Measurements from ENCODE around the gene CDH4.

Gene CDH4

GRCh38 chr20:61343934-61344333 lies 91.9 kb downstream of the CDH4 start:
- H3K14ac ChIP-seq (ENCODE audit: low read length), result no peak overlapping the region
- no peak overlapping the region for H3K4me2 ChIP-seq (ENCODE audit: insufficient read depth, low read length, poor library complexity, severe bottlenecking)
- no peak overlapping the region for H3K18ac ChIP-seq (ENCODE audit: low read length)
- no peak overlapping the region for H2AFZ ChIP-seq (ENCODE audit: low read length)
- H3K27ac ChIP-seq (replicated peaks; ENCODE audit: low read length), result no peak overlapping the region
- no peak overlapping the region for H4K8ac ChIP-seq (ENCODE audit: low read depth, low read length)
- no peak for DNase-seq (ENCODE audit: low spot score)
- H3K9ac ChIP-seq (ENCODE audit: low read depth, low read length, poor library complexity), result no peak overlapping the region
- H3K27me3 ChIP-seq (ENCODE audit: control insufficient read depth in 3 of 3, insufficient read depth in 3 of 3, low read depth in 1 of 3, low read length in 3 of 3), result no peaks in the 10 kb centered on the region
- H3K79me1 ChIP-seq (ENCODE audit: low read depth, low read length), result no peaks in the 10 kb centered on the region
- no peak overlapping the region for H3K4ac ChIP-seq (ENCODE audit: low read length)
- H3K36me3 ChIP-seq (replicated peaks in 1 of 2; ENCODE audit: control insufficient read depth in 2 of 2, insufficient read depth in 2 of 2, low read length in 2 of 2), result no peaks in the 10 kb centered on the region
- no peak overlapping the region for H3K23ac ChIP-seq (ENCODE audit: low read depth, low read length, poor library complexity)
- H2BK15ac ChIP-seq (ENCODE audit: low read length), result no peak overlapping the region
- no peak overlapping the region for H3K4me3 ChIP-seq (ENCODE audit: low read length in 2 of 2)
- no peak overlapping the region for H2BK120ac ChIP-seq (ENCODE audit: low read depth, low read length)
- no peak overlapping the region for H2AK5ac ChIP-seq (ENCODE audit: low read depth, low read length)
- no peak overlapping the region for H2BK12ac ChIP-seq (ENCODE audit: low read length)
- no peak overlapping the region for H2BK5ac ChIP-seq (ENCODE audit: low read length)
- peaks cover 0 to under 1% of the 10 kb centered on the region in 2 donors for H3K4me1 ChIP-seq (ENCODE audit: control insufficient read depth in 2 of 2, insufficient read depth in 1 of 2, low read depth in 1 of 2, low read length in 2 of 2)
- H4K91ac ChIP-seq (ENCODE audit: low read depth, low read length, poor library complexity), result no peak overlapping the region
- WGBS, 2 donors (ENCODE audit: extremely low coverage in 2 of 2, insufficient read length in 2 of 2, insufficient replicate concordance in 1 of 2), result no CpG with 5 or more reads among the region's 9 CpGs
- H3K9me3 ChIP-seq (replicated peaks in 1 of 2; ENCODE audit: control insufficient read depth in 2 of 2, insufficient read depth in 1 of 2, low read depth in 1 of 2, low read length in 2 of 2), result peaks cover 2 to 22% of the 10 kb centered on the region in 2 donors

- no peak overlapping the region for H3K18ac ChIP-seq (ENCODE audit: low read length)
- H2AK5ac ChIP-seq (ENCODE audit: low read depth, low read length), result no peak overlapping the region
- no peak overlapping the region for H3K9ac ChIP-seq (ENCODE audit: low read depth, low read length, poor library complexity)
- no peak overlapping the region for H2BK12ac ChIP-seq (ENCODE audit: low read length)
- H3K36me3 ChIP-seq (replicated peaks in 1 of 2; ENCODE audit: control insufficient read depth in 2 of 2, insufficient read depth in 2 of 2, low read length in 2 of 2), result no peaks in the 10 kb centered on the region
- no peak overlapping the region for H3K4ac ChIP-seq (ENCODE audit: low read length)
- H2BK120ac ChIP-seq (ENCODE audit: low read depth, low read length), result no peak overlapping the region
- no CpG with 5 or more reads among the region's 8 CpGs for WGBS, 2 donors (ENCODE audit: extremely low coverage in 2 of 2, insufficient read length in 2 of 2, insufficient replicate concordance in 1 of 2)
- no peak overlapping the region for H4K91ac ChIP-seq (ENCODE audit: low read depth, low read length, poor library complexity)
- no peak overlapping the region for H2AFZ ChIP-seq (ENCODE audit: low read length)
- H3K27ac ChIP-seq (replicated peaks; ENCODE audit: low read length), result no peak overlapping the region
- H3K9me3 ChIP-seq (replicated peaks in 1 of 2; ENCODE audit: control insufficient read depth in 2 of 2, insufficient read depth in 1 of 2, low read depth in 1 of 2, low read length in 2 of 2), result peaks cover 2 to 30% of the 10 kb centered on the region in 2 donors
- no peak overlapping the region for H4K8ac ChIP-seq (ENCODE audit: low read depth, low read length)
- DNase-seq (ENCODE audit: low spot score), result no peak
- H2BK5ac ChIP-seq (ENCODE audit: low read length), result no peak overlapping the region
- H2BK15ac ChIP-seq (ENCODE audit: low read length), result no peak overlapping the region
- H3K4me3 ChIP-seq (ENCODE audit: low read length in 2 of 2), result no peak overlapping the region
- no peaks in the 10 kb centered on the region for H3K27me3 ChIP-seq (ENCODE audit: control insufficient read depth in 3 of 3, insufficient read depth in 3 of 3, low read depth in 1 of 3, low read length in 3 of 3)
- H3K4me1 ChIP-seq (ENCODE audit: control insufficient read depth in 2 of 2, insufficient read depth in 1 of 2, low read depth in 1 of 2, low read length in 2 of 2), result peaks cover 2 to 7% of the 10 kb centered on the region in 2 donors
- H3K4me2 ChIP-seq (ENCODE audit: insufficient read depth, low read length, poor library complexity, severe bottlenecking), result no peak overlapping the region
- no peaks in the 10 kb centered on the region for H3K79me1 ChIP-seq (ENCODE audit: low read depth, low read length)
- H3K14ac ChIP-seq (ENCODE audit: low read length), result no peak overlapping the region
- no peak overlapping the region for H3K23ac ChIP-seq (ENCODE audit: low read depth, low read length, poor library complexity)
Observed at GRCh38 chr20:61345656-61346055, 93.6 kb downstream of the CDH4 start.

- Histone ChIP-seq H3K9me3 (replicated peaks in 1 of 2; ENCODE audit: control insufficient read depth in 2 of 2, insufficient read depth in 1 of 2, low read depth in 1 of 2, low read length in 2 of 2) (peaks cover 0 to 24% of the 10 kb centered on the region in 2 donors), H3K4ac (ENCODE audit: low read length) (no peak overlapping the region), H3K79me1 (ENCODE audit: low read depth, low read length) (no peaks in the 10 kb centered on the region), H2BK15ac (ENCODE audit: low read length) (no peak overlapping the region), H3K4me2 (ENCODE audit: insufficient read depth, low read length, poor library complexity, severe bottlenecking) (no peak overlapping the region), H3K18ac (ENCODE audit: low read length) (no peak overlapping the region), H3K27me3 (ENCODE audit: control insufficient read depth in 3 of 3, insufficient read depth in 3 of 3, low read depth in 1 of 3, low read length in 3 of 3) (no peaks in the 10 kb centered on the region), H3K23ac (ENCODE audit: low read depth, low read length, poor library complexity) (no peak overlapping the region), H4K91ac (ENCODE audit: low read depth, low read length, poor library complexity) (no peak overlapping the region), H3K4me3 (ENCODE audit: low read length in 2 of 2) (no peak overlapping the region), H2AK5ac (ENCODE audit: low read depth, low read length) (no peak overlapping the region), H3K14ac (ENCODE audit: low read length) (no peak overlapping the region), H3K4me1 (ENCODE audit: control insufficient read depth in 2 of 2, insufficient read depth in 1 of 2, low read depth in 1 of 2, low read length in 2 of 2) (peaks cover 3 to 12% of the 10 kb centered on the region in 2 donors), H2AFZ (ENCODE audit: low read length) (no peak overlapping the region), H2BK12ac (ENCODE audit: low read length) (no peak overlapping the region), H3K27ac (replicated peaks; ENCODE audit: low read length) (no peak overlapping the region), H3K9ac (ENCODE audit: low read depth, low read length, poor library complexity) (no peak overlapping the region), H4K8ac (ENCODE audit: low read depth, low read length) (no peak overlapping the region), H2BK120ac (ENCODE audit: low read depth, low read length) (no peak overlapping the region), H2BK5ac (ENCODE audit: low read length) (no peak overlapping the region), H3K36me3 (replicated peaks in 1 of 2; ENCODE audit: control insufficient read depth in 2 of 2, insufficient read depth in 2 of 2, low read length in 2 of 2) (no peaks in the 10 kb centered on the region)
- no CpG with 5 or more reads among the region's 11 CpGs for WGBS, 2 donors (ENCODE audit: extremely low coverage in 2 of 2, insufficient read length in 2 of 2, insufficient replicate concordance in 1 of 2)
- no peak for DNase-seq (ENCODE audit: low spot score)
Observed at GRCh38 chr20:61346996-61347395, 94.9 kb downstream of the CDH4 start.

GRCh38 chr20:61347443-61347842 lies 95.4 kb downstream of the CDH4 start:
- H3K27ac ChIP-seq (replicated peaks; ENCODE audit: low read length), result no peak overlapping the region
- H2AK5ac ChIP-seq (ENCODE audit: low read depth, low read length), result no peak overlapping the region
- H3K4ac ChIP-seq (ENCODE audit: low read length), result no peak overlapping the region
- no peak overlapping the region for H2BK12ac ChIP-seq (ENCODE audit: low read length)
- H3K18ac ChIP-seq (ENCODE audit: low read length), result no peak overlapping the region
- H2BK120ac ChIP-seq (ENCODE audit: low read depth, low read length), result no peak overlapping the region
- no peak overlapping the region for H3K23ac ChIP-seq (ENCODE audit: low read depth, low read length, poor library complexity)
- H2BK5ac ChIP-seq (ENCODE audit: low read length), result no peak overlapping the region
- H3K27me3 ChIP-seq (ENCODE audit: control insufficient read depth in 3 of 3, insufficient read depth in 3 of 3, low read depth in 1 of 3, low read length in 3 of 3), result no peaks in the 10 kb centered on the region
- H4K91ac ChIP-seq (ENCODE audit: low read depth, low read length, poor library complexity), result no peak overlapping the region
- peaks cover 0 to 22% of the 10 kb centered on the region in 2 donors for H3K9me3 ChIP-seq (replicated peaks in 1 of 2; ENCODE audit: control insufficient read depth in 2 of 2, insufficient read depth in 1 of 2, low read depth in 1 of 2, low read length in 2 of 2)
- no peak for DNase-seq (ENCODE audit: low spot score)
- no peak overlapping the region for H4K8ac ChIP-seq (ENCODE audit: low read depth, low read length)
- no peaks in the 10 kb centered on the region for H3K36me3 ChIP-seq (replicated peaks in 1 of 2; ENCODE audit: control insufficient read depth in 2 of 2, insufficient read depth in 2 of 2, low read length in 2 of 2)
- H3K79me1 ChIP-seq (ENCODE audit: low read depth, low read length), result no peaks in the 10 kb centered on the region
- no CpG with 5 or more reads among the region's 13 CpGs for WGBS, 2 donors (ENCODE audit: extremely low coverage in 2 of 2, insufficient read length in 2 of 2, insufficient replicate concordance in 1 of 2)
- H3K4me2 ChIP-seq (ENCODE audit: insufficient read depth, low read length, poor library complexity, severe bottlenecking), result no peak overlapping the region
- H2AFZ ChIP-seq (ENCODE audit: low read length), result no peak overlapping the region
- H3K14ac ChIP-seq (ENCODE audit: low read length), result no peak overlapping the region
- no peak overlapping the region for H3K9ac ChIP-seq (ENCODE audit: low read depth, low read length, poor library complexity)
- H3K4me1 ChIP-seq (ENCODE audit: control insufficient read depth in 2 of 2, insufficient read depth in 1 of 2, low read depth in 1 of 2, low read length in 2 of 2), result peaks cover 4 to 12% of the 10 kb centered on the region in 2 donors
- no peak overlapping the region for H2BK15ac ChIP-seq (ENCODE audit: low read length)
- no peak overlapping the region for H3K4me3 ChIP-seq (ENCODE audit: low read length in 2 of 2)
